CD4-positive, alpha-beta T cell (primary cell): Measurements from ENCODE around the gene CFAP57. TPM values are rescaled to one million over a fixed set of nuclear protein-coding genes. Genes with fewer than 3 reads are reported as not detected.

ENCODE experiments used
- ATAC-seq: fragments of 200-7000 bp; cut with Tn5 transposase; one replicate; pipeline ENCODE4 v1.10.0; 2022; ENCODE audit warnings: mild to moderate bottlenecking; ENCODE audit not compliant: poor library complexity
- CTCF ChIA-PET: fragments of 350-600 bp; sonication (Branson Sonifier 250); formaldehyde crosslinking; loops from one replicate; lab custom pipeline; 2021; ENCODE audit warnings: antibody characterized with exemption, inconsistent platforms; lab: Charles Lee
- POLR2A ChIA-PET: fragments of 350-600 bp; sonication (Branson Sonifier 250); formaldehyde crosslinking; loops from one replicate; lab custom pipeline; 2021; ENCODE audit warnings: antibody characterized with exemption, inconsistent platforms; lab: Charles Lee
- DNase-seq, 14 experiments: peaks; one replicate each; pipeline ENCODE4 v3.0.0-alpha.2; 2013 to 2020; ENCODE audit warnings: mixed read lengths in 2 of 14
- H3K27ac ChIP-seq, 2 donors: one replicate each; pipeline versions ENCODE4 v1.5.1 to v1.7.0; 2013; ENCODE audit warnings: low read length in 2 of 2, low read depth in 1 of 2, mild to moderate bottlenecking in 1 of 2
- H3K27me3 ChIP-seq, 2 experiments: 1 replicate in 1 of 2; 2 replicates in 1 of 2; pipeline versions ENCODE4 v1.6.1 to v1.7.0; 2013; ENCODE audit warnings: low read length in 2 of 2, control low read depth in 1 of 2, mild to moderate bottlenecking in 1 of 2, moderate library complexity in 1 of 2; ENCODE audit not compliant: insufficient read depth in 2 of 2, control insufficient read depth in 1 of 2
- H3K36me3 ChIP-seq: one replicate; pipeline ENCODE4 v1.6.1; 2013; ENCODE audit warnings: low read length, control low read depth; ENCODE audit not compliant: insufficient read depth
- H3K4me1 ChIP-seq: one replicate; pipeline ENCODE4 v1.6.1; 2013; ENCODE audit warnings: low read length, control low read depth; ENCODE audit not compliant: insufficient read depth
- H3K4me3 ChIP-seq: one replicate; pipeline ENCODE4 v1.5.1; 2013; ENCODE audit warnings: mild to moderate bottlenecking, low read length, moderate library complexity
- H3K9me3 ChIP-seq, 2 experiments: 1 replicate in 1 of 2; 2 replicates in 1 of 2; pipeline versions ENCODE4 v1.6.1 to v1.7.0; 2013; ENCODE audit warnings: low read length in 2 of 2, mild to moderate bottlenecking in 2 of 2, control low read depth in 1 of 2, moderate library complexity in 1 of 2; ENCODE audit not compliant: control insufficient read depth in 1 of 2, insufficient read depth in 1 of 2
- H3K27ac Mint-ChIP-seq: one replicate; pipeline ENCODE4 v1.8.0; 2020; ENCODE audit warnings: mixed read lengths
- H3K27me3 Mint-ChIP-seq: one replicate; pipeline ENCODE4 v1.8.0; 2021; ENCODE audit warnings: mixed read lengths
- H3K36me3 Mint-ChIP-seq: one replicate; pipeline ENCODE4 v1.8.0; 2021; ENCODE audit warnings: low read depth, mixed read lengths
- H3K4me1 Mint-ChIP-seq: one replicate; pipeline ENCODE4 v1.8.0; 2021; ENCODE audit warnings: low read depth, mixed read lengths
- H3K4me3 Mint-ChIP-seq: one replicate; pipeline ENCODE4 v1.8.0; 2020; ENCODE audit warnings: mild to moderate bottlenecking, mixed read lengths
- H3K9me3 Mint-ChIP-seq: one replicate; pipeline ENCODE4 v1.8.0; 2020; ENCODE audit warnings: mixed read lengths
- CTCF ChIP-seq: fragments of 200-600 bp; IDR thresholded peaks from one replicate; pipeline ENCODE4 v1.8.0; 2022; ENCODE audit warnings: antibody characterized with exemption, mild to moderate bottlenecking
- intact Hi-C, 2 experiments: fragments of 100-400 bp; cut with DNase I in 1 of 2; cut with micrococcal nuclease in 1 of 2; formaldehyde crosslinking; loops; one replicate each; pipeline versions ENCODE4 v1.15.1 to v1.9.0; 2023 to 2025; cut with DNase I, micrococcal nuclease
- total RNA-seq, 174 experiments: library from RNA in 2 of 174; stranded (reverse) in 2 of 174; gene quantifications; one replicate each; pipeline ENCODE4 v1.2.3 and lab custom pipeline; 2021 to 2026

The CFAP57 gene
- total RNA-seq, 2 experiments from 2014 or later: not detected

- H3K4me3 ChIP-seq: no peak overlapping the region
- H3K4me1 ChIP-seq: peaks cover 2% of the 10 kb centered on the region
- peaks cover 24 to 40% of the 10 kb centered on the region in 2 experiments for H3K27me3 ChIP-seq
- Mint-ChIP-seq H3K36me3 (no peaks in the 10 kb centered on the region), H3K9me3 (no peaks in the 10 kb centered on the region), H3K27ac (no peak overlapping the region), H3K27me3 (peaks cover 41% of the 10 kb centered on the region), H3K4me3 (no peak overlapping the region), H3K4me1 (peaks cover 10% of the 10 kb centered on the region)
- no peak for DNase-seq
- no peak overlapping the region for H3K27ac ChIP-seq
- intact Hi-C loops: no loop called here
- CTCF ChIA-PET: no interaction called here
- H3K36me3 ChIP-seq: no peaks in the 10 kb centered on the region
- no peak for ATAC-seq
- POLR2A ChIA-PET: no interaction called here
- no peaks in the 10 kb centered on the region for H3K9me3 ChIP-seq
- no peak for TF ChIP-seq CTCF
Measured at GRCh38 chr1:43152866-43153265, 19.3 kb upstream of the CFAP57 start.

- H3K9me3 Mint-ChIP-seq: no peaks in the 10 kb centered on the region
- CTCF ChIA-PET: no interaction called here
- H3K27me3 Mint-ChIP-seq: peaks cover 38% of the 10 kb centered on the region
Measured at GRCh38 chr1:43153443-43153842, 18.7 kb upstream of the CFAP57 start.

GRCh38 chr1:43156026-43156425 lies 16.1 kb upstream of the CFAP57 start:
- DNase-seq (no peak), ATAC-seq (no peak)
- Histone ChIP-seq H3K36me3 (no peaks in the 10 kb centered on the region), H3K9me3 (no peaks in the 10 kb centered on the region), H3K27ac (no peak overlapping the region), H3K27me3 (peaks cover 0 to 12% of the 10 kb centered on the region in 2 experiments), H3K4me1 (no peaks in the 10 kb centered on the region), H3K4me3 (no peak overlapping the region)
- intact Hi-C loops: no loop called here
- ChIA-PET POLR2A (no interaction called here), CTCF (no interaction called here)
- H3K27ac Mint-ChIP-seq: no peak overlapping the region
- H3K4me1 Mint-ChIP-seq: no peaks in the 10 kb centered on the region
- H3K36me3 Mint-ChIP-seq: no peaks in the 10 kb centered on the region
- H3K27me3 Mint-ChIP-seq: peaks cover 15% of the 10 kb centered on the region
- no peaks in the 10 kb centered on the region for H3K9me3 Mint-ChIP-seq
- TF ChIP-seq CTCF: no peak
- no peak overlapping the region for H3K4me3 Mint-ChIP-seq

More at GRCh38 chr1:43153443-43153842, 18.7 kb upstream of the CFAP57 start:
- no peaks in the 10 kb centered on the region for H3K4me1 ChIP-seq
- Mint-ChIP-seq H3K4me1 (peaks cover 9% of the 10 kb centered on the region), H3K4me3 (no peak overlapping the region), H3K27ac (no peak overlapping the region), H3K36me3 (no peaks in the 10 kb centered on the region)
- DNase-seq: no peak
- H3K36me3 ChIP-seq: no peaks in the 10 kb centered on the region
- peaks cover 18 to 34% of the 10 kb centered on the region in 2 experiments for H3K27me3 ChIP-seq
- H3K27ac ChIP-seq: no peak overlapping the region
- H3K4me3 ChIP-seq: no peak overlapping the region
- no peak for TF ChIP-seq CTCF
- POLR2A ChIA-PET: no interaction called here
- no peaks in the 10 kb centered on the region for H3K9me3 ChIP-seq
- no peak for ATAC-seq
- intact Hi-C loops: no loop called here
